GM23248 (cell line): ENCODE results near the gene TMEM178B. TPM values are rescaled to one million over a fixed set of nuclear protein-coding genes. Genes with fewer than 3 reads are reported as not detected.

ENCODE experiments used
- DNase-seq: peaks from one replicate; pipeline ENCODE4 v3.0.0-alpha.2; 2015
- H2AFZ ChIP-seq: fragments of 200-600 bp; sonication (generic); 2 replicates; pipeline ENCODE4 v1.6.1; 2016; ENCODE audit warnings: antibody characterized with exemption
- H3F3A ChIP-seq: fragments of 200-600 bp; sonication (generic); 2 replicates; pipeline ENCODE4 v1.6.1; 2016; ENCODE audit warnings: mild to moderate bottlenecking, antibody characterized with exemption, mixed run types; ENCODE audit not compliant: insufficient read depth
- H3K27ac ChIP-seq: fragments of 200-600 bp; sonication (generic); 2 replicates; pipeline ENCODE4 v1.5.1; 2016; ENCODE audit warnings: mild to moderate bottlenecking
- H3K27me3 ChIP-seq: fragments of 200-600 bp; sonication (generic); replicated peaks from 2 replicates; pipeline ENCODE4 v1.6.1; 2016; ENCODE audit warnings: mild to moderate bottlenecking; ENCODE audit not compliant: insufficient read depth
- H3K36me3 ChIP-seq: fragments of 200-600 bp; sonication (generic); 2 replicates; pipeline ENCODE4 v1.6.1; 2016; ENCODE audit warnings: low read depth, mild to moderate bottlenecking
- H3K4me1 ChIP-seq: fragments of 200-600 bp; sonication (generic); 2 replicates; pipeline ENCODE4 v1.6.1; 2016; ENCODE audit warnings: mild to moderate bottlenecking; ENCODE audit not compliant: insufficient read depth
- H3K4me2 ChIP-seq: fragments of 200-600 bp; sonication (generic); one replicate; pipeline ENCODE4 v1.6.1; 2016; ENCODE audit warnings: mild to moderate bottlenecking; ENCODE audit not compliant: unreplicated experiment
- H3K4me3 ChIP-seq: fragments of 200-600 bp; sonication (generic); 2 replicates; pipeline ENCODE4 v1.5.1; 2016; ENCODE audit warnings: mild to moderate bottlenecking
- H3K79me2 ChIP-seq: fragments of 200-600 bp; sonication (generic); 2 replicates; pipeline ENCODE4 v1.6.1; 2016; ENCODE audit warnings: mild to moderate bottlenecking; ENCODE audit not compliant: insufficient read depth
- H3K9ac ChIP-seq: fragments of 200-600 bp; sonication (generic); 2 replicates; pipeline ENCODE4 v1.6.1; 2016; ENCODE audit warnings: mild to moderate bottlenecking
- H3K9me2 ChIP-seq: fragments of 200-600 bp; sonication (generic); 2 replicates; pipeline ENCODE4 v1.6.1; 2016; ENCODE audit warnings: mixed run types, mild to moderate bottlenecking, moderate library complexity; ENCODE audit not compliant: insufficient read depth
- H3K9me3 ChIP-seq: fragments of 200-600 bp; sonication (generic); one replicate; pipeline ENCODE4 v1.6.1; 2017; ENCODE audit warnings: low read depth
- H4K20me1 ChIP-seq: fragments of 200-600 bp; sonication (generic); 2 replicates; pipeline ENCODE4 v1.6.0; 2016; ENCODE audit not compliant: insufficient read depth
- EZH2 ChIP-seq: fragments of 200-600 bp; sonication (generic); IDR thresholded peaks from 2 replicates; pipeline ENCODE4 v1.6.1; 2018; ENCODE audit warnings: antibody characterized with exemption, mild to moderate bottlenecking; ENCODE audit not compliant: insufficient read depth, poor library complexity, severe bottlenecking
- EZH2phosphoT487 ChIP-seq: fragments of 200-600 bp; sonication (generic); IDR thresholded peaks from 2 replicates; pipeline ENCODE4 v1.6.1; 2018; ENCODE audit warnings: antibody characterized with exemption, moderate library complexity, mild to moderate bottlenecking, low read depth; ENCODE audit not compliant: insufficient read depth
- WGBS, 2 experiments: methylation state at CpG; one replicate each; pipeline ENCODE4 v1.1.6; 2015 to 2017; ENCODE audit warnings: low lambda C conversion rate in 2 of 2, low coverage in 1 of 2; ENCODE audit errors: missing lambda C conversion rate in 2 of 2; 5-methylcytosine and 5-hydroxymethylcytosine counted together
- in situ Hi-C: fragments of 300-500 bp; cut with MboI; formaldehyde crosslinking; loops from 2 replicates; pipeline ENCODE4 v1.15.0; 2020
- polyA plus RNA-seq: library from polyadenylated mRNA; unstranded; fragments of >200 nt; fragmentation: Nextera tagmentation; extraction: Ambion mirVana; gene quantifications from 2 replicates; pipeline ENCODE4 v1.2.1, GENCODE V29; 2016
- total RNA-seq: library from RNA; depleted of rRNA; stranded (reverse); fragments of >200 nt; shearing (Covaris generic); gene quantifications from 2 replicates; pipeline ENCODE4 v1.2.3, GENCODE V29; 2014

The TMEM178B gene
- total and polyA plus RNA-seq, 2 experiments from 2014 or later = 0.05 to 0.22 TPM

- no peaks in the 10 kb centered on the region for H3K27me3 ChIP-seq
- DNase-seq = no peak
- H3K9me2 ChIP-seq = no peaks in the 10 kb centered on the region
- no peak overlapping the region for H3K9ac ChIP-seq
- TF ChIP-seq EZH2phosphoT487 (no peak), EZH2 (no peak)
- H3K4me2 ChIP-seq = no peak overlapping the region
- H3K4me1 ChIP-seq = no peaks in the 10 kb centered on the region
- H2AFZ ChIP-seq = no peak overlapping the region
- 2 to 6% methylated on average over 3 of the region's 3 CpGs for WGBS, 2 experiments
- H3K36me3 ChIP-seq = no peaks in the 10 kb centered on the region
- no peak overlapping the region for H3K4me3 ChIP-seq
- H3K27ac ChIP-seq = no peak overlapping the region
- H4K20me1 ChIP-seq = no peaks in the 10 kb centered on the region
- in situ Hi-C loops = no loop called here
- H3K9me3 ChIP-seq = no peaks in the 10 kb centered on the region
- H3F3A ChIP-seq = no peaks in the 10 kb centered on the region
- H3K79me2 ChIP-seq = no peaks in the 10 kb centered on the region
Observed at GRCh38 chr7:141145630-141145982, 71.7 kb downstream of the TMEM178B start.

GRCh38 chr7:141147482-141147881 is 73.6 kb downstream of the TMEM178B start:
- no peaks in the 10 kb centered on the region for H3K9me3 ChIP-seq
- H4K20me1 ChIP-seq = no peaks in the 10 kb centered on the region
- no peak for TF ChIP-seq EZH2phosphoT487
- no peak for TF ChIP-seq EZH2
- in situ Hi-C loops = no loop called here
- 6 to 21% methylated on average over 4 of the region's 4 CpGs for WGBS, 2 experiments
- no peaks in the 10 kb centered on the region for H3K36me3 ChIP-seq
- H2AFZ ChIP-seq = no peak overlapping the region
- H3K9ac ChIP-seq = no peak overlapping the region
- no peaks in the 10 kb centered on the region for H3K9me2 ChIP-seq
- H3K27me3 ChIP-seq = no peaks in the 10 kb centered on the region
- H3K79me2 ChIP-seq = no peaks in the 10 kb centered on the region
- no peak overlapping the region for H3K4me2 ChIP-seq
- H3F3A ChIP-seq = no peaks in the 10 kb centered on the region
- DNase-seq = no peak
- H3K27ac ChIP-seq = no peak overlapping the region
- no peaks in the 10 kb centered on the region for H3K4me1 ChIP-seq
- H3K4me3 ChIP-seq = no peak overlapping the region

- no peak overlapping the region for H3K4me3 ChIP-seq
- no peaks in the 10 kb centered on the region for H3K4me1 ChIP-seq
- H3K27me3 ChIP-seq = no peaks in the 10 kb centered on the region
- in situ Hi-C loops = no loop called here
- no peak overlapping the region for H2AFZ ChIP-seq
- no peak for DNase-seq
- H3K27ac ChIP-seq = no peak overlapping the region
- no peaks in the 10 kb centered on the region for H3K36me3 ChIP-seq
- H3K9me2 ChIP-seq = no peaks in the 10 kb centered on the region
- no peaks in the 10 kb centered on the region for H3K79me2 ChIP-seq
- no peak overlapping the region for H3K9ac ChIP-seq
- no peak overlapping the region for H3K4me2 ChIP-seq
- H3F3A ChIP-seq = no peaks in the 10 kb centered on the region
- WGBS, 2 experiments = 5% methylated on average over 2 of the region's 2 CpGs
- no peaks in the 10 kb centered on the region for H3K9me3 ChIP-seq
- TF ChIP-seq EZH2phosphoT487 = no peak
- no peak for TF ChIP-seq EZH2
- H4K20me1 ChIP-seq = no peaks in the 10 kb centered on the region
Observed at GRCh38 chr7:141150465-141150864, 76.6 kb downstream of the TMEM178B start.

- no peak for DNase-seq
- Histone ChIP-seq H3K27me3 (no peaks in the 10 kb centered on the region), H3K9me2 (no peaks in the 10 kb centered on the region), H3K79me2 (no peaks in the 10 kb centered on the region), H4K20me1 (no peaks in the 10 kb centered on the region), H3K4me1 (no peaks in the 10 kb centered on the region), H3K27ac (no peak overlapping the region), H2AFZ (no peak overlapping the region), H3F3A (no peaks in the 10 kb centered on the region), H3K4me2 (no peak overlapping the region), H3K36me3 (no peaks in the 10 kb centered on the region), H3K9me3 (no peaks in the 10 kb centered on the region), H3K9ac (no peak overlapping the region), H3K4me3 (no peak overlapping the region)
- no peak for TF ChIP-seq EZH2
- in situ Hi-C loops = no loop called here
- 5 to 6% methylated on average over 4 of the region's 4 CpGs for WGBS, 2 experiments
Observed at GRCh38 chr7:141151746-141152145, 77.9 kb downstream of the TMEM178B start.

DNA sequence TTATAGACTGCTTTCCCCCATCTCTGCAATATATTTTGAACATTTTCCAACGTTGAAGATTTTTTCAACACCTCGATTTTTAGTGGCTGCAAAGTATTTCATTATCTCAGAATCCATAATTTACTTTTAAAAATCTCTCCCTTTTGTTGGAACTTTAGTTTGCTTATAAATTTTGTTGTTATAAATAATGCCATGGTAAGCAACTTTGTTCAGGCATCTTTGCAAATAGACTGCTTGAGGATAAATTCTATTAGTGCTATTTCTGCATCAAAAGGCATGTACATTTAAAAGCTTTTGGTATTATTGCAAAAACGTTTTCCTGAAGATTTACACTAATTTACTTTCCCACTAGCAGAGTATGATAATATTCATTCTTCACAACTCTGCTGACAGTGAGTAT is 79.4 kb downstream of the TMEM178B start:
- 1% methylated on average over 3 of the region's 3 CpGs for WGBS, 2 experiments
- in situ Hi-C loops = no loop called here
- Histone ChIP-seq H3K27ac (no peak overlapping the region), H3K9me3 (no peaks in the 10 kb centered on the region), H3K36me3 (no peaks in the 10 kb centered on the region), H3K27me3 (no peaks in the 10 kb centered on the region), H3K9ac (no peak overlapping the region), H2AFZ (no peak overlapping the region), H3F3A (no peaks in the 10 kb centered on the region), H3K4me2 (no peak overlapping the region), H3K79me2 (no peaks in the 10 kb centered on the region), H3K4me3 (no peak overlapping the region), H3K4me1 (peaks cover under 1% of the 10 kb centered on the region; the same call in 1 of the 2 replicates), H3K9me2 (no peaks in the 10 kb centered on the region), H4K20me1 (no peaks in the 10 kb centered on the region)
- TF ChIP-seq EZH2 = no peak
- TF ChIP-seq EZH2phosphoT487 = no peak
- no peak for DNase-seq
